Loucy (cell line): ENCODE data around the gene FMN1.

Source experiments
- H2AFZ ChIP-seq: fragments of 200-600 bp; sonication (generic); 2 replicates; pipeline ENCODE4 v1.6.0; 2016; ENCODE audit warnings: antibody characterized with exemption, mild to moderate bottlenecking, low read length, moderate library complexity
- H3F3A ChIP-seq: fragments of 200-600 bp; 2 replicates; pipeline ENCODE4 v1.6.0; 2016; ENCODE audit warnings: antibody characterized with exemption, low read depth, mild to moderate bottlenecking
- H3K27me3 ChIP-seq: fragments of 200-600 bp; sonication (generic); 2 replicates; pipeline ENCODE4 v1.6.1; 2014; ENCODE audit warnings: low read length, mild to moderate bottlenecking; ENCODE audit not compliant: insufficient read depth, poor library complexity, severe bottlenecking
- H3K36me3 ChIP-seq: fragments of 200-600 bp; sonication (generic); 2 replicates; pipeline ENCODE4 v1.6.1; 2016; ENCODE audit warnings: low read length; ENCODE audit not compliant: insufficient read depth
- H3K4me1 ChIP-seq: fragments of 200-600 bp; sonication (generic); 2 replicates; pipeline ENCODE4 v1.5.1; 2014; ENCODE audit warnings: low read length, mild to moderate bottlenecking; ENCODE audit not compliant: insufficient read depth, poor library complexity, severe bottlenecking
- H3K4me2 ChIP-seq: fragments of 200-600 bp; sonication (generic); 2 replicates; pipeline ENCODE4 v1.6.0; 2014; ENCODE audit warnings: antibody characterized with exemption, low read length, low read depth, mild to moderate bottlenecking; ENCODE audit not compliant: poor library complexity, severe bottlenecking
- H3K4me3 ChIP-seq: fragments of 200-600 bp; sonication (generic); 2 replicates; pipeline ENCODE4 v1.5.1; 2014; ENCODE audit warnings: low read length, mild to moderate bottlenecking, mixed read lengths; ENCODE audit not compliant: poor library complexity, severe bottlenecking
- H3K79me2 ChIP-seq: fragments of 200-600 bp; sonication (generic); 2 replicates; pipeline ENCODE4 v1.6.1; 2014; ENCODE audit warnings: low read length; ENCODE audit not compliant: insufficient read depth
- H3K9ac ChIP-seq: fragments of 200-600 bp; sonication (generic); 2 replicates; pipeline ENCODE4 v1.6.0; 2014; ENCODE audit warnings: mild to moderate bottlenecking, low read depth, low read length, moderate library complexity; ENCODE audit not compliant: poor library complexity, severe bottlenecking
- H3K9me2 ChIP-seq: fragments of 200-600 bp; sonication (generic); replicated peaks from 2 replicates; pipeline ENCODE4 v1.6.1; 2016; ENCODE audit warnings: low read depth, low read length, mixed read lengths
- H3K9me3 ChIP-seq: fragments of 200-600 bp; sonication (generic); 2 replicates; pipeline ENCODE4 v1.6.1; 2014; ENCODE audit warnings: mild to moderate bottlenecking, antibody characterized with exemption, low read length, low read depth; ENCODE audit not compliant: insufficient read depth
- H4K20me1 ChIP-seq: fragments of 200-600 bp; sonication (generic); 2 replicates; pipeline ENCODE4 v1.6.0; 2014; ENCODE audit warnings: antibody characterized with exemption, low read length, mild to moderate bottlenecking; ENCODE audit not compliant: insufficient read depth, poor library complexity, severe bottlenecking
- CTCF ChIP-seq: fragments of 200-600 bp; sonication (generic); conservative IDR thresholded peaks from 2 replicates; pipeline ENCODE4 v1.5.1; 2014; ENCODE audit warnings: mild to moderate bottlenecking, antibody characterized with exemption, low read length
- EZH2phosphoT487 ChIP-seq: fragments of 200-600 bp; IDR thresholded peaks from 2 replicates; pipeline ENCODE4 v1.6.1; 2018; ENCODE audit warnings: antibody characterized with exemption, mild to moderate bottlenecking, moderate library complexity, borderline replicate concordance

Gene FMN1

GRCh38 chr15:33142708-33143107 lies 51.8 kb downstream of the FMN1 start:
- no peaks in the 10 kb centered on the region for H3K27me3 ChIP-seq
- H3K79me2 ChIP-seq: peaks cover 15% of the 10 kb centered on the region
- peaks cover 23% of the 10 kb centered on the region for H3K4me1 ChIP-seq
- no peaks in the 10 kb centered on the region for H4K20me1 ChIP-seq
- no peak overlapping the region for H3K4me2 ChIP-seq
- no peak overlapping the region for H2AFZ ChIP-seq
- H3K9me3 ChIP-seq: no peaks in the 10 kb centered on the region
- no peaks in the 10 kb centered on the region for H3K36me3 ChIP-seq
- no peaks in the 10 kb centered on the region for H3K9me2 ChIP-seq
- H3K9ac ChIP-seq: no peak overlapping the region
- no peak for TF ChIP-seq EZH2phosphoT487
- no peak for TF ChIP-seq CTCF
- H3K4me3 ChIP-seq: no peak overlapping the region
- no peaks in the 10 kb centered on the region for H3F3A ChIP-seq

GRCh38 chr15:33138000-33138399 lies 56.5 kb downstream of the FMN1 start:
- peaks cover 5% of the 10 kb centered on the region for H3K4me1 ChIP-seq

GRCh38 chr15:33137101-33137500 lies 57.4 kb downstream of the FMN1 start:
- no peak overlapping the region for H3K9ac ChIP-seq
- no peaks in the 10 kb centered on the region for H3F3A ChIP-seq
- no peaks in the 10 kb centered on the region for H4K20me1 ChIP-seq
- H3K36me3 ChIP-seq: no peaks in the 10 kb centered on the region
- H3K4me3 ChIP-seq: no peak overlapping the region
- H3K27me3 ChIP-seq: no peaks in the 10 kb centered on the region
- TF ChIP-seq CTCF (no peak), EZH2phosphoT487 (no peak)
- H3K4me2 ChIP-seq: no peak overlapping the region
- H3K4me1 ChIP-seq: no peaks in the 10 kb centered on the region
- H3K9me2 ChIP-seq: no peaks in the 10 kb centered on the region
- H2AFZ ChIP-seq: no peak overlapping the region
- H3K9me3 ChIP-seq: no peaks in the 10 kb centered on the region
- no peaks in the 10 kb centered on the region for H3K79me2 ChIP-seq

More at GRCh38 chr15:33138000-33138399, 56.5 kb downstream of the FMN1 start:
- Histone ChIP-seq H2AFZ (no peak overlapping the region), H3K9me2 (no peaks in the 10 kb centered on the region), H3K36me3 (no peaks in the 10 kb centered on the region), H3K4me3 (no peak overlapping the region), H3K9ac (no peak overlapping the region), H3K4me2 (no peak overlapping the region), H3F3A (no peaks in the 10 kb centered on the region), H3K27me3 (no peaks in the 10 kb centered on the region), H3K9me3 (no peaks in the 10 kb centered on the region), H4K20me1 (no peaks in the 10 kb centered on the region), H3K79me2 (no peaks in the 10 kb centered on the region)
- TF ChIP-seq EZH2phosphoT487: no peak

- Histone ChIP-seq H3K27me3 (no peaks in the 10 kb centered on the region), H3K4me3 (no peak overlapping the region), H3F3A (no peaks in the 10 kb centered on the region), H3K9me2 (no peaks in the 10 kb centered on the region), H3K36me3 (no peaks in the 10 kb centered on the region), H3K79me2 (no peaks in the 10 kb centered on the region), H3K4me2 (no peak overlapping the region), H3K9ac (no peak overlapping the region), H3K9me3 (no peaks in the 10 kb centered on the region), H4K20me1 (no peaks in the 10 kb centered on the region), H3K4me1 (peaks cover 5% of the 10 kb centered on the region), H2AFZ (no peak overlapping the region)
- TF ChIP-seq EZH2phosphoT487: no peak
- TF ChIP-seq CTCF: no peak
Observed at GRCh38 chr15:33136353-33136752, 58.2 kb downstream of the FMN1 start.
